ENCODE results near the gene IL17RC.

The IL17RC gene

DNA sequence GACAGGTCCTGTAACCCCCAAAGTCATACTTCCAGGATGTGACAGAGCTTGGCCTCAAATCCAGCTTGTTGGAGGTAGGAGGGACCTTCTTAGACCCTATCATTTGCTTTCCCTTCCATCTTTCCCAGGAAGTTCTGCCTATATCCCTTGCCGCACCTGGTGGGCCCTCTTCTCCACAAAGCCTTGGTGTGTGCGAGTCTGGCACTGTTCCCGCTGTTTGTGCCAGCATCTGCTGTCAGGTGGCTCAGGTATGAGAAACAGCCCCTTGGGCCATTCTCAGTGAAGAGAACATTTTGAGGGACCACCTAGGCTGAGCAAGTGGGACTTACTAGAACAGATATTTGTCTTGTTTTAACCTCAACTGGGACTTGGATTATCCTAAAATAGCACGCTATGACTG, 13.0 kb upstream of the IL17RC start:
- no peak overlapping the region for H3K4me3 ChIP-seq (ENCODE audit: low read depth, low read length)
- TF ChIP-seq, protein P1, sequence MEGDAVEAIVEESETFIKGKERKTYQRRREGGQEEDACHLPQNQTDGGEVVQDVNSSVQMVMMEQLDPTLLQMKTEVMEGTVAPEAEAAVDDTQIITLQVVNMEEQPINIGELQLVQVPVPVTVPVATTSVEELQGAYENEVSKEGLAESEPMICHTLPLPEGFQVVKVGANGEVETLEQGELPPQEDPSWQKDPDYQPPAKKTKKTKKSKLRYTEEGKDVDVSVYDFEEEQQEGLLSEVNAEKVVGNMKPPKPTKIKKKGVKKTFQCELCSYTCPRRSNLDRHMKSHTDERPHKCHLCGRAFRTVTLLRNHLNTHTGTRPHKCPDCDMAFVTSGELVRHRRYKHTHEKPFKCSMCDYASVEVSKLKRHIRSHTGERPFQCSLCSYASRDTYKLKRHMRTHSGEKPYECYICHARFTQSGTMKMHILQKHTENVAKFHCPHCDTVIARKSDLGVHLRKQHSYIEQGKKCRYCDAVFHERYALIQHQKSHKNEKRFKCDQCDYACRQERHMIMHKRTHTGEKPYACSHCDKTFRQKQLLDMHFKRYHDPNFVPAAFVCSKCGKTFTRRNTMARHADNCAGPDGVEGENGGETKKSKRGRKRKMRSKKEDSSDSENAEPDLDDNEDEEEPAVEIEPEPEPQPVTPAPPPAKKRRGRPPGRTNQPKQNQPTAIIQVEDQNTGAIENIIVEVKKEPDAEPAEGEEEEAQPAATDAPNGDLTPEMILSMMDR (IDR thresholded peaks at IDR 0.05; ENCODE audit: low read depth, low read length): no peak

DNA sequence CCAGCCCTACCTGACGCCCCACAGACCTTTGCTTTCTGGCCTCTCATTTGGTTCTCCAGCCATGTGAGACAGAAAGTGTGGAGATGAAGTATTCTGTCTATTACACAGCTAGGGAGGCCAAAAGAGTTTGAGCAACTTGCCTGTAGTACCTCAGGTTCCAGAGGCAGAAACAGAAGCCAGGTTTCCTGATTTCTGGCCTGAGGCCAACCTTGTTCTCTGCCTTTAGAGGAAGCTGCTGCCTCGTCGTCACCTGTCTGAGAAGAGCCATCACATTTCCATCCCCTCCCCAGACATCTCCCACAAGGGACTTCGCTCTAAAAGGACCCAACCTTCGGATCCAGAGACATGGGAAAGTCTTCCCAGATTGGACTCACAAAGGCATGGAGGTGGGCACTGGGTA, 10.4 kb upstream of the IL17RC start:
- H3K4me3 ChIP-seq (ENCODE audit: low read depth, low read length): no peak overlapping the region
- TF ChIP-seq, protein P1 (IDR thresholded peaks at IDR 0.05; ENCODE audit: low read depth, low read length): no peak

DNA sequence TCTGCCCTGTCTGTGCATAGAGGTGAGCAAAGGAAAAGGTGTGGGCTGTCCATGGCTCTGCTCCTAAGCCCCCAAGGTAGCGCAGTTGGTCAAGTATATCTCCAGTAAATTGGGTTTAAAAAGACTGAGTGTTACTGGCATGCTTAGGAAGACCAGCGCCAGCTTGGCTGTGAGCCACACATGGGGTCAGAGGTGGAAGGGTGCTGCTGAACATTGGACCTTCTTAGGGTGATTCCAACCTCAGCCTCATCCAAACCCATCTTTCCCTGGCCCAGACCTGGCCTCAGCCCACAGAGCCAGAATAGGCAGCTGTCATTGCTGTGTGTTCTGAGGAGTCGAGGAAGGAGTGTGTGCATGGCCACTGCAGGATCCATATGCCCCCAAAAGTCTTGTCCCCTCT, 8.6 kb upstream of the IL17RC start:
- TF ChIP-seq, protein P1 (IDR thresholded peaks at IDR 0.05; ENCODE audit: low read depth, low read length): no peak
- H3K4me3 ChIP-seq (ENCODE audit: low read depth, low read length): no peak overlapping the region

DNA sequence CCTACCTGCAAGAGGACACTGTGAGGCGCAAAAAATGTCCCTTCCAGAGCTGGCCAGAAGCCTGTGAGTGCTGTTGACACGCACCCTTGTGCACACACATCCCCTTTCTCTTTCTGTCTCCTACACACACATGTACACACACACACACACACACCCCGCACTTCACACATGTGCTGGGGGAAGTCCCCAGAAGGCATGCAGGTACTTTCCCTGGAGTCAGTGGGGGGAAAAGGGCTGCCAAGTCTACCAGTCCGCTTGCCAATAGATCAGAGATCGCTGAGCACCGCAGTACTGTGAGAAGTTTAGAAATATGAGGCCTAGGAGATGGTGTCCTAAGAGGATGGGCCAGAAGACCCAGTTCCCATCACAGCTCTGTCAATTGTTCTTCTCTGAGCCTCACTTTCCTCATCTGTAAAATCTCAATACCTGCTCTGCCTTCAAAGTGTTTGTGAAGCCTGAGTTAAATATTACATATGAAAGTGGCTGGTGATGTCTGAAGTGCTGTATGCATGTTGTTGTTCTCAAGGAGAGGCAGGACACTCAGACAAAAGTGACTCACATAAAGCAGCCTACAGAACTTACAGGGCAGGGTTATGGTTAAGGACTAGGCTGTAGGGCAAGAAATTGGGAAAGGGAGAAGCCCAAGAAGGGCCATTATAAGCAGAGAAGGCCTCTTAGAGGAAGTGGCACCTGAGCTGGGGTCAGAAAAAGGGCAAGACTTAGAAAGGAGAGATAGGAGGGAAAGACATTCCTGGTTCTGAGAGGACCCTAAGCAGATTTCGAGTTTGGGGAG, 7.5 kb upstream of the IL17RC start:
- TF ChIP-seq, protein P1 (IDR thresholded peaks at IDR 0.05; ENCODE audit: low read depth, low read length): no peak

DNA sequence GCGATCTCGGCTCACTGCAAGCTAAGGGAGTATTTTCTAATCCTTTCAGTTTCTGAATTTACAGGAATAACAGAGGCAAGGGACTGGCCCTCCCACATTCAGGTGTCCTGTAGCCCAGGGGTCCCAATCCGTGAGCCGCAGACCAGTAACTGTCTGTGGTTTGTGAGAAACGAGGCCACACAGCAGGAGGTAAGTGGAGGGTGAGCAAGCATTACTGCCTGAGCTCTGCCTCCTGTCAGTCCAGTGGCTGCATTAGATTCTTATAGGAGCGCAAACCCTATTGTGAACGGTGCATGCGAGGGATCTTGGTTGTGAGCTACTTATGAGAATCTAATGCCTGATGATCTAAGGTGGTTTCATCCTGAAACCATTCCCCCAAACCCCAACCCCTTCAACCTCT, 5.0 kb upstream of the IL17RC start:
- TF ChIP-seq, protein P1 (IDR thresholded peaks at IDR 0.05; ENCODE audit: low read depth, low read length): no peak
- H3K4me3 ChIP-seq (ENCODE audit: low read depth, low read length): no peak overlapping the region

More for the DNA sequence above, 7.5 kb upstream of the IL17RC start:
- no peak overlapping the region for H3K4me3 ChIP-seq (ENCODE audit: low read depth, low read length)

DNA sequence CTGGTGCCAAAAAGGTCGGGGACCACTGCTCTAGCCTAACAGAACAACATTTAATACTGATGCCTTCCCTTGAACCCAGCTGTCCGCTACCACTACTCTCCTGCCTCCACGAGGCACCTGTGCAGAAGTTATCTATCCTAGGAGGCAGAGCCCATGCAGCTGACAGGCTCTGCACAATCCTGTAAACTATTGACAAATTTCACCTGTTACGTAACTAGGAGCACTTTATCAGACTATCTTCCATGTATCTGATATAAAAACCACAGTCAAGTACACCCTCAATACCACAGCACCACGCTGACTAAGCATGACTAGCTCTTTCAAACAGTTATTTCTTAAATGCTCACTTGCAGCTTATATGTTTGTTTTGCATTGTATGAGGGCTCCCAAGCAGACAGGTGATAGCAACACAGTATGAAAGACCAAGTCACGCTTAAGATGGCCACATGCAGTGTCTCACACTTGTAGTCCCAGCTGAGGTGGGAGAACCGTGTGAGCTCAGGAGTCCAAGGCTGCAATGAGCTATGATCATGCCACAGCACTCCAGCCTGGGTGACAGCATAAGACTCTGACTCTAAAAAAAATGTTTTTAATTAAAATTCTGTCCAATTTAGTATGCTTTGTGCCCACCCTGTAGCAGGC, 4.5 kb upstream of the IL17RC start:
- H3K4me3 ChIP-seq (ENCODE audit: low read depth, low read length): no peak overlapping the region
- TF ChIP-seq, protein P1 (IDR thresholded peaks at IDR 0.05; ENCODE audit: low read depth, low read length): no peak

DNA sequence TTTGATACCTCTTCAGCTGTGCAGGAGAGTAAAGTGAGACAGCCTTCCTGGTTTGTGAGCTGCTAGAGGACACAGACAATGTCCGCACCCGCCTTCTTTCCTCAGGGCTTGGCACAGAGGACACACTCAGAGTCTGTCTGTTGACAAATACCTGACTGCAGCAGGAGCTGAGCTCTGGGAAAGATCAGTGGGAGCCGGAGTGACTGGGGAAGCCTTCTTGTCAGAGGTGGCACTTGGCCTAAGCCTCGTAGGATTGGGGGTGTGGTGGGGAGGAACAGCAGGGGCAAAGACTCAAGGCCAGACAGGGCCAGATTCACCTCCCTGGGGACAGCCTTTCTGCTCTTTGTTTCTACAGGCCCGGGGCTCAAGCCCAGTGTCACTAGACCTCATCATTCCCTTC, 3.3 kb upstream of the IL17RC start:
- TF ChIP-seq, protein P1 (IDR thresholded peaks at IDR 0.05; ENCODE audit: low read depth, low read length): no peak
- no peak overlapping the region for H3K4me3 ChIP-seq (ENCODE audit: low read depth, low read length)

Data from WI38 (cell line).